Peyer's patch (tissue), 4 donors: Measurements from ENCODE around the gene CHKA. TPM values are rescaled to one million over a fixed set of nuclear protein-coding genes. Genes with fewer than 3 reads are reported as not detected.
A peak's percentile ranks its signal among the peaks of the same experiment; 100 is the strongest.

ENCODE experiments used
- DNase-seq, 3 donors: peaks; one replicate each; pipeline ENCODE4 v3.0.0-alpha.2; 2017 to 2019
- H3K27ac ChIP-seq, 4 donors: fragments of 200-600 bp; sonication (generic); one replicate each; pipeline ENCODE4 v1.5.1; 2016 to 2019
- H3K27me3 ChIP-seq, 2 donors: fragments of 200-600 bp; sonication (generic); one replicate each; pipeline ENCODE4 v1.5.1; 2019
- H3K36me3 ChIP-seq, 3 donors: fragments of 200-600 bp; sonication (generic); one replicate each; pipeline ENCODE4 v1.5.1; 2016 to 2019
- H3K4me1 ChIP-seq, 4 donors: fragments of 200-600 bp; sonication (generic); one replicate each; pipeline ENCODE4 v1.5.1; 2016 to 2019
- H3K4me3 ChIP-seq, 4 donors: fragments of 200-600 bp; sonication (generic); 1 replicate in 3 of 4; 2 replicates in 1 of 4; pipeline ENCODE4 v1.5.1; 2016 to 2019; ENCODE audit warnings: mild to moderate bottlenecking in 1 of 4
- H3K9me3 ChIP-seq, 4 donors: fragments of 200-600 bp; sonication (generic); one replicate each; pipeline ENCODE4 v1.5.1; 2016 to 2019; ENCODE audit warnings: mild to moderate bottlenecking in 1 of 4
- CTCF ChIP-seq, 6 experiments: fragments of 450-650 bp in 4 of 6; fragments of 200-600 bp in 2 of 6; sonication (generic) in 1 of 6; IDR thresholded peaks; one replicate each; pipeline ENCODE4 v1.5.1; 2017 to 2019; ENCODE audit warnings: antibody characterized with exemption in 6 of 6, mild to moderate bottlenecking in 3 of 6, moderate library complexity in 1 of 6
- POLR2A ChIP-seq, 2 donors: fragments of 450-650 bp; IDR thresholded peaks; one replicate each; pipeline ENCODE4 v1.5.1; 2017; ENCODE audit warnings: antibody characterized with exemption in 2 of 2, mild to moderate bottlenecking in 2 of 2, moderate library complexity in 2 of 2
- total RNA-seq, 4 donors: library from RNA; depleted of rRNA; stranded (reverse); fragments of >200 nt; gene quantifications; one replicate each; pipeline ENCODE4 v1.1.0, GENCODE V29; 2016

The CHKA gene
- 100 to 1,000 TPM in 3 of 4 donors, 10 to 100 TPM in 1; 41.3 to 179 (median 130) TPM for total RNA-seq

DNA sequence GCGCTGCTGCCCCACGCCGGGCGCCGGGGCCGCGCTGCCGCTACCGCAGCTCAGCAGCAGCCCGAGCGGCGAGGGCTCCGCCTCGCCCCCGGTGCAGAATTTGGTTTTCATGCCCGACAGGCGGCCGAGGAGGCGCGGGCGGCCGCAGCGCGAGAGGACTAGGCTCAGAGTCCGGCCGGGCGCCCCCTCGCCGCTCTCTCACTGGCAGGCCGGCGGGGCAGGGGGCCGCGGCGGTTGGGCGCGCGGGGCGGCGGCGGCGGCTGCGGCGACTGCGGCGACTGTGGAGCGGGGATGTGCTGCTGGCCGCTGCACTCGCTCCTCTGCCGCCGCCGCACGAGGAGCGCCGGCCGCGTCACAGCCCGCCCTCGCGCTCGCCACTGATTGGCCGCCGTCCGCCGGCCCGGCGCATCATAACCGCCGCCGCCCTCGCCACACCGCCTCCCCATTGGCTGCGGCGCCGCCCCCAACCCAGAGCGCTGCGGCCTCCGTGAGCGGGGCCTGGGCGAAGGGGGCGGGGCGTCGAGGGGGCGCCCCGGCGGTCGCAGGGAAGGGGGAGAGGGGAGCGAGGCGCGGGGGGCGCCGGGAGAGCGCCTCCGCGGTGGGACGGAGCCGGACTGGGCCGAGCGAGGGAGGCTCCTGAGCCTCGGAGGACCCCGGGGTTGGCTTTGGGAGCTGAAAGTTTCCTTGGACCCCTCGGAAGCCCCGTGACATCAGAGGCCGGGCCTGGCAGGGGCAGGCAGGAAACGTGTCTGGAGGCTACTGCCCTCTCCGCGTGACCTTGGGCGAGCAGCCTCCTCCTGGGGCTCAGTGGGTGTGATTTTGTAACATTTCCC lies at the start of gene CHKA:
TSS of gene CHKA (minus strand) at position 322 of the 833 bp plus-strand sequence. CDS start at position 111, 211 bp downstream.
- H3K4me3 ChIP-seq, result peak within 1 kb of the TSS; percentile 51 to 99 (median 78)
- DNase-seq, result peak; percentile 92 to 96 (median 95)
- H3K36me3 ChIP-seq, result no peaks in the 10 kb centered on the region
- H3K27ac ChIP-seq, result peak within 1 kb of the TSS; percentile 90 to 99 (median 94)
- H3K27me3 ChIP-seq, result no peaks in the 10 kb centered on the region
- H3K4me1 ChIP-seq, result peaks cover 0 to 46% (median 13%) of the 10 kb centered on the region in 4 donors
- H3K9me3 ChIP-seq, result no peaks in the 10 kb centered on the region
- TF ChIP-seq CTCF (IDR thresholded peaks at IDR 0.05), result peak in 1 of 6 experiments; percentile 17
- peak; percentile 71 to 98 for TF ChIP-seq POLR2A (IDR thresholded peaks at IDR 0.05)

DNA sequence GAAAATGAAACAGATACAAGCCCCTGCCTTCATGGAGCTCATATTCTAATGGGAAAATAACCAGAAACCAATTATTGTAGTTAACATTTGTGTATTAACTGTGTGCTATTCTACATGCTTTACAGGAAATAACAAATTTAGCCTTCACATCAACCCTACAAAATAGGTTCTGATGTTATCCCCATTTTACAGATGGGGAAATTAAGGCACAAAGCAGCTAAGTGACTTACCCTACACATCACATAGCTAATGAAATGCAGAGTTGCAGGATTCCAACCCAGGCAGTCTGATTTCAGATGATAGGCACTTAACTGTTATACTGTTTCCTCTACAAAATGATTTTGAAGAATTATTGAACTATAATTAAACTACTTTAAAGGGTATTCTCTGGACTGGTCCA lies 48.3 kb upstream of the CHKA start:
- Histone ChIP-seq H3K36me3 (peaks cover 0 to 86% (median 4%) of the 10 kb centered on the region in 3 donors), H3K4me3 (no peak overlapping the region), H3K9me3 (no peaks in the 10 kb centered on the region), H3K27ac (no peak overlapping the region), H3K4me1 (no peaks in the 10 kb centered on the region), H3K27me3 (no peaks in the 10 kb centered on the region)
- no peak for TF ChIP-seq POLR2A (IDR thresholded peaks at IDR 0.05)
- no peak for TF ChIP-seq CTCF (IDR thresholded peaks at IDR 0.05)
- no peak for DNase-seq

DNA sequence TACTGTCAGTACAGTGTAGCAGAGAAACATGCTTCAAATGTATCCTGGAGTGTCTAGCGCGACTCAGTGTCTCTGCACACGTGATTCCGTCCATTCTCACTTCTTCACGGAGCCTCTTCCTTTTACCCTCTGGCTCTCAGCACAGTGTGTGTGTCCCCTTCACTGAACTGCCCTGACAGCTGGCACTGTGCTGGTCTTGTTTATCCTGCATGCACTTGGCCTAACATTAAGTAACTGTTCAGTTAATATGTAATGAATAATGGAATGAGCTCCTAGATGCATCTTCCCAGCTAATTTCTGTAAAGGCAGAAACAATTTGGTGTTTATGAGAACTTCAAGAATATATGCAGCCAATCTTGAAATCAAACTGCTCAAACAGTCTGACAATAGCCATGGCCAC lies 47.5 kb upstream of the CHKA start:
- H3K36me3 ChIP-seq, result peaks cover 0 to 86% (median 4%) of the 10 kb centered on the region in 3 donors
- no peak for TF ChIP-seq CTCF (IDR thresholded peaks at IDR 0.05)
- TF ChIP-seq POLR2A (IDR thresholded peaks at IDR 0.05), result no peak

GRCh38 chr11:68167474-68167873 lies 46.3 kb upstream of the CHKA start:
- Histone ChIP-seq H3K4me1 (no peaks in the 10 kb centered on the region), H3K9me3 (no peaks in the 10 kb centered on the region), H3K36me3 (peaks cover 0 to 83% (median 0%) of the 10 kb centered on the region in 3 donors), H3K27ac (no peak overlapping the region), H3K4me3 (no peak overlapping the region), H3K27me3 (no peaks in the 10 kb centered on the region)
- TF ChIP-seq CTCF (IDR thresholded peaks at IDR 0.05) (no peak), POLR2A (IDR thresholded peaks at IDR 0.05) (no peak)
- DNase-seq, result no peak

More for the DNA sequence above, 47.5 kb upstream of the CHKA start:
- Histone ChIP-seq H3K27ac (no peak overlapping the region), H3K27me3 (no peaks in the 10 kb centered on the region), H3K9me3 (no peaks in the 10 kb centered on the region), H3K4me3 (no peak overlapping the region), H3K4me1 (no peaks in the 10 kb centered on the region)
- DNase-seq, result no peak

GRCh38 chr11:68166969-68167368 lies 45.8 kb upstream of the CHKA start:
- DNase-seq, result no peak
- no peaks in the 10 kb centered on the region for H3K4me1 ChIP-seq
- no peaks in the 10 kb centered on the region for H3K9me3 ChIP-seq
- H3K27ac ChIP-seq, result no peak overlapping the region
- H3K4me3 ChIP-seq, result no peak overlapping the region
- H3K27me3 ChIP-seq, result no peaks in the 10 kb centered on the region
- H3K36me3 ChIP-seq, result peaks cover 0 to 81% (median 0%) of the 10 kb centered on the region in 3 donors
- TF ChIP-seq POLR2A (IDR thresholded peaks at IDR 0.05), result no peak
- no peak for TF ChIP-seq CTCF (IDR thresholded peaks at IDR 0.05)
